AG20443 (cell line): ENCODE measurements around the gene BMPR1A.
"Not testable (repeated sequence)": the region's sequence is repeated elsewhere in the genome, so short reads cannot be mapped to it uniquely, and the experiment has no call there.

Experiments used
- DNase-seq: peaks from one replicate; pipeline ENCODE4 v3.0.0; 2012; ENCODE audit warnings: low spot score, mixed read lengths

Gene BMPR1A

DNA sequence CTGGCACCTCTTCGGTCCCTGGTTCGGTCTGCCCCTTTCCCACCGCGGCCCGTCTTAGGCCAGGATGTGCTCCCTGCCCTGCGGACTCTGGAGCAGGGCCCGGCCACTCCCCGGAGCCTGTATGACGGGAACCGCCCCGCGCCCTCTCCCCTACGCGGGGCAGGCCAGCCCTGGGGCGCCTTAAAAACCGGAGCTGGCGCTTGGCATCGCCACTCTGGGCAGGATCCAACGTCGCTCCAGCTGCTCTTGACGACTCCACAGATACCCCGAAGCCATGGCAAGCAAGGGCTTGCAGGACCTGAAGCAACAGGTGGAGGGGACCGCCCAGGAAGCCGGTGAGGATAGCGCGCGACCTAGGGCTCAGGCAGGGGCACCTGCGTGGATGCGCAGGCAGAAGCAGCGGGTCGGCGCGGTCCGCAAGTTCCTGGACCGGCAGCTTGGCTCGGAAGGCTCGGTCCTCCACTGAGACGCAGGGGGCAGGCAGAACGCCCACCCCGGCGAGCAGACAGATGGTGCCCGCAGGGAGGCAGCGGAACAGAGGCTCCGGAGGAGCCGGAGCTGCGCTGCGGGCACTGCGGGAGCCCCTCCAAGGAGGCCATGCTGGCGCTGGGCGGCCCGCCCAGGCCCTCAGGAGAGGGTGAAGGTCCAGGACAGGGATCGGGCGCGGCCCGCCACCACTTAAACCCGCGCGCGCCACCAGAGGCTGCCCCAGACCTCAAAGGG lies 212.0 kb downstream of the BMPR1A start, which contains the start of gene ADIRF:
Gene ADIRF, plus strand, starts transcription at position 212 of the 723 bp plus-strand sequence. Its CDS starts 63 bp downstream, at position 275.
- peak; percentile 63 for DNase-seq

- DNase-seq, result no peak
Observed at GRCh38 chr10:86968994-86969355, 212.6 kb downstream of the BMPR1A start.

DNA sequence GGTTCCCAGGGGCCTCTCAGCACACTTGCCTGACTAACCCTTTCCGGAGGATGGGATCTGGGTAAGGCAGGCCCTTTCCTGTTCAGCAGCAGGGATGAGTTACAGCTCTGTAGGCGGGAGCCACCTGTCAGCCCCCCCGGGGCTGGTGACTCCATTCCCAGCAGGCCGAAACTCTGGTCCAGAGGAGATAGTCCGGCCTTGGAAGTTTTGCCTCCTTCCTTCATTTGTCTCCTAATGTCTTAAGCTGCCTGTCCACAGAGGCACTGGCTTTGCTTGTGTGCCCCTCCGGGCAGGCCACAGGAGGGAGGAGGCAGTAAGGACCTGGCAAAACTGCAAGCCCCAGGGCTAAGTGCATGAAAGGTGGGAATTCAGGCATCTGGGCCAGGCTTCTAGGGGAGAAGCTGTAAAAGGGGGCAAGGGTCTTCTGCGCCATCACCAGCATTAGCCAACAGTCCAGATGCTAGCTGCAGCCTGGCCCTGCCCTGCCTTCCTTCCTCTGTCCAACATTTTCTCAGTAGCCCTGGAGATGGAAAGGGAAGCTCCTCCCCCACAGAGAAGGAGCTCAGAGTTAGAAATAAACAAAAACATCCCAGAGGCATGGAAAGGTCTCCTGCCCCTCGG lies 213.1 kb downstream of the BMPR1A start:
- DNase-seq, result peak; percentile 47

DNA sequence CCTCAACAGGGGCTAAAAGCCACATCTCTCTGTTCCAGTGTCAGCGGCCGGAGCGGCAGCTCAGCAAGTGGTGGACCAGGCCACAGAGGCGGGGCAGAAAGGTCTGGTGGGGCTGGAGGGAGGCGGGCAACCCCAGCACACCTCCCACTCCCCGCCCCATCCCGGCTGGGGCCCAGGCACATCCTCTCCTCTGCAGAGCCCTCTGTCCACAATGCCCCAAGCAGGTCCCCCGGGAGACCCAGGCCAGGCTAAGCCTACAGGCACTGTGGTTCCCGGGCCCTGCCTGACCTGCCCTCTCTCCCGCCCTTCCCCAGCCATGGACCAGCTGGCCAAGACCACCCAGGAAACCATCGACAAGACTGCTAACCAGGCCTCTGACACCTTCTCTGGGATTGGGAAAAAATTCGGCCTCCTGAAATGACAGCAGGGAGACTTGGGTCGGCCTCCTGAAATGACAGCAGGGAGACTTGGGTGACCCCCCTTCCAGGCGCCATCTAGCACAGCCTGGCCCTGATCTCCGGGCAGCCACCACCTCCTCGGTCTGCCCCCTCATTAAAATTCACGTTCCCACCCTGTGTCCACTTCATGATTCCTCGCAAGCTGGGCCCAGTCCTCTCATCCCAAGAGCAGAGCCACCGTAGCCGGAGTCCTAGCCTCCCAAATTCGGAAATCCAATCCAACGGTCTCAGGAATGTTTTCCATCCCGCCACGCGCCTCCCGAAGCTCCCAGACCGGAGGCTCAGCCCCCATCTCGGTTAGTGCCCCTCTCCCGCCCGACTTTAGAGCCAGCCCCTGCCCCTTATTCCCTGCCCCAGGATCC lies 214.0 kb downstream of the BMPR1A start:
- peak; percentile 90 for DNase-seq

DNA sequence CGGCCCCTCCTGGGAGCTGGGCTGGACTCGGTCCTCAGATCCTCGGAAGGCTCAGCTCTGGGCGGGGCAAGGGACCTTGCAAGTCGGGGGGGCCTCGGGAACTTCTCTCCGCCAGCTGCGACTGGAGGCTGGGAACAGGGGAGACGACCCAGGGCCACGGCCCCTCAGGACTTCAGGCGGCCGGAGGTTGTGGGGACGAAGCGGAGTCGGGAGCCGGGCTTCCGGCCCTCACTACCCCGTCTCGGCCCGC lies 214.5 kb downstream of the BMPR1A start:
- DNase-seq, result no peak

DNA sequence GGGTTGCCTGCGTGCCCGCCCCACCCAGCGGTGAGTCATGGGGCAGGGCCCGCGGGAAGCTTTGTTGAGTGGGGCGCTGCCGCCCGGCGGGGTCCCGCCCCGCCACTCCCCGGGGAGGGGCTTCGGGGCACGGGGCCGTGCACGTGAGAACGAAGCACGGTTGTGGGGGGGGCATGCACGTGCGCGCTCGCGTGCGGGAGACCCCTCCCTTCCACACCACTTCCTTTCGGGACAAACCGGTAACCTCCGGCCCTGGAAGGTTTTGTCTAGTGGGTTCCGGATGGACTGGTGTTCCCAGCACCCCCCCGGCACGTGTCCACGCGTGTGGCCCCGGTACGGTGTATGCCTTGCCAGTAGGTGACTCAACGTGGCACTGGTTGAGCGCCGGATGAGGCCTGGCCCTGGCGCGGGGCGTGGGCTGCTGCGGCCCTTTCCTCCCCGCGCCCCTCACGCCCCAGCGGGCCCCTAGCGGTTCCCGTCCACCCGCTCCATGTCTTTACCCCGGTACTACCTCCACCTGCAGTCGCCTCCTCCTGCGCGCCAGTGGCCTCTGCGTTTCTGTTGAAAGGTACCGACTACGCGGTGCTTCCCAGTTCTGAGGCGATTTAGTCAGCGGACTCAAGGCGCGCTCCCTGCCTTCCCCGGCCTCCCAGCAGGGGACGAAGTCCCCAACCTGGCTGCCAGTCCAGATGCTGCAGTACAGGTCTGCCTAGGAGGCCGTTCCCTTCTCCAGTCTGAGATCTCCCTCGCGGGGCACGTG lies 215.0 kb downstream of the BMPR1A start:
- DNase-seq, result peak; percentile 96

DNA sequence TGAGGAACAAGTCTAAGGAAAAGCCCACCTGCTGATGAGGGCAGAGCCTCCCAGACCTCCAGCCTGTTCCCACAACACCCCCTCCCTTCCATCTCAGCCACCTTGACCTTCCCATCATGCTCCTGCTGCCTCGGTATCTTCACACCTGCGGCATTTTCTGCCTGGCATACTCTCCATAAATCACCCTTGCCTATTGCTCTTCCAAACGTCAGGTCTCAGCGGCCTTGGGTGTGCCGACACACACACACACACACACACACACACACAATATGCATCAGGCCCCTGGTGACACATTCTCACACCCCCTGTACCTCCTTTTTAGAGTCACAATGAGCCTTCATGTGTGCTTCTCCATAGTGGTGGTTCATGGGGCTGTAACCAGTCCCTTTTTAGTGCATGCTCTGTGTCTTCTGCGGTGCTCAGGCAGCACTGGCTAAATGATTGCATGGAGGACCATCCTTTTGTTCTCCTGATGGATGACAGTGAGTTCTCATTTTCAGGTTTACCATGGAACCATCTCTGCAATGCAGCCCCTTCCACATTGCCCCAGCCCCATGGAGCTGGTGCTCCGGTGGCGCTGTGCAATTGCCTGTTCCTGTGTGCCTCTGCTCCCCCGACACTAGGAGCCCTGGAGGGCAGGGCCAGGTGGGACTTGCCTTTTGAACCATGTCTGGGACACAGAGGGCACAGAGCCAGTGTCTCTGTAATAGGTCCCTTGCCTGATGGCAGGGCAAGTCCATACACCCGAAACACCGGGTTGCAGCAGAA lies 216.4 kb downstream of the BMPR1A start:
- DNase-seq, result no peak

DNA sequence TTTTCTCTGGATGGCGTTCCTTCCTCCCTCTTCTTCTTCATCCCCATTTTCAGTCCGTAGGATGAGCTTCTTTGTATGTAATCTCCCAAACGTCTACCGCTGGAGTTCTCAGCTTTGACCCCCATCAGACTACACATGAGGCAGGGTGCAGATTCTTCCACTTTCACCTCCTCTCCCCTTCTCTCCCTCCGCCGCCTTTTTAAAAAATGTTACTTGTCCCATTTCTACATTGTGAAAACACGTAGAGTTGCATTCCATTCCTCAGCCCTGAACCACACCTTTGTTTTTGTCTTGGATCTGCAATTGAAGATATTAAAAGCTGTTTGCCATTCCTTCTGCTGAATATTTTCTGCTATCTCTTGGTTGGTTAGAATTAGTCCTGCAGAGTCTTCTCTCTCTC lies 218.1 kb downstream of the BMPR1A start:
- DNase-seq, result no peak

GRCh38 chr10:86976362-86977056 lies 220.1 kb downstream of the BMPR1A start:
- no peak for DNase-seq

GRCh38 chr10:86978457-86978856 lies 222.0 kb downstream of the BMPR1A start:
- not testable (repeated sequence) for DNase-seq

DNA sequence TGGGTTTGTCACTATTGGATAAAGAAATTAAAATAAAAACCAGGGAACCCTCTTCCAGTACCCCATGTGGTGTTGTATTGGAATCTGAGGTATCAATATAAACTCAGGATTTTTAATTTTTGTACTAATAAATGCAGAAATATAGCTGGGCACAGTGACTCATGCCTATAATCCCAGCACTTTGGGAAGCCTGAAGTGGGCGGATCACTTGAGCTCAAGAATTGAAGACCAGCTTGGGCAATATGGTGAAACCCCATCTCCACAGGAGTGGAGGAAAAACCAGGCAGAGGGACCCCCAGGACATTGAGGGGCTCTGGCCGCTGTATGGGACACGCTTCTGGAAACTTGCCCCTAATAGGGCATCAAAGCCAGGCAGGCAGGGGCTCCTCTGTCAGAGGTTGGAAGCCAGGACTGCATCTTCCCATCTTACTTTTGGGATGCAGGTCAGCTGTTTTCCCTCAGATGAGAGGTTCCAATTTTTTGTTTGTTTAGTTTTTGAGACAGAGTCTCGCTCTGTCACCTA lies 222.9 kb downstream of the BMPR1A start:
- no peak for DNase-seq

GRCh38 chr10:86979977-86980448 lies 223.6 kb downstream of the BMPR1A start:
- peak; percentile 66 for DNase-seq

DNA sequence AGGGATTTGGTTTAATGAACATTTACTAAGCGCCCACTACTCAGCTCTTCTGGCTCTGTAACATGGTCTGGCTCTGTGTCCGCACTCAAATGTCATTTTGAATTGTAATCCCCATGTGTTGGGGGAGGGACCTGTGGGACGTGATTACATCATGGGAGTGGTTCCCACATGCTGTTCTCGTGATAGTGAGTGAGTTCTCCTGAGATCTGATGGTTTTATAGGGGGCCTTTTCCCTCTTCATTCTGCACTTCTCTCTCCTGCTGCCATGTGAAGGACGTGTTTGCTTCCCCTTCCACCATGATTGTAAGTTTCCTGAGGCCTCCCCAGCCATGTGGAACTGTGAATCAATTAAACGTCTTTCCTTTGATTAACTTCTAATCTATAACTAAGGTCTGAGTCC lies 224.6 kb downstream of the BMPR1A start:
- not testable (repeated sequence) for DNase-seq

DNA sequence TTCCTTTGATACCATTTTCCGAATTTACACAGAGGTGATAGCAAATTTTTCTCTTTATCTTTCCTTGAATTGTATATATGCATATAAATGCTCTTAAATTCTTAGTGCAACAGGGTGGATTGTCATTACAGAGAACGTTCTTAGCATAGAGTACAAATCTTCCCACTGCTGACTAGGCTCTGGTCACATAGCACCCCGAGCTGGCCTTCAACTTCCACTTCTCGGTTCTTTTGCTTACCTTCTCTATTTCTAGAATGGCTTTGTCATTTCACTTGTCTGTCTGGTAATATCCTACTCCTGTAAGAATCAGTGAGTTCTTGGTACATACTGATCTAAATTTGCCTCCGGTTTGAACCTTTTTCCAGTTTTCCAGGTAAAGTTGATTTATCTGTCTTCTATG lies 225.3 kb downstream of the BMPR1A start:
- DNase-seq, result no peak
